GM21529 (cell line): ENCODE results near the gene FLYWCH1.

Experiments
- ATAC-seq: cut with Tn5 transposase; IDR thresholded peaks from one replicate; pipeline ENCODE4 v1.9.1; 2021; ENCODE audit not compliant: unreplicated experiment

The FLYWCH1 gene

GRCh38 chr16:2949705-2950352 is 38.1 kb downstream of the FLYWCH1 start:
- ATAC-seq = no peak

DNA sequence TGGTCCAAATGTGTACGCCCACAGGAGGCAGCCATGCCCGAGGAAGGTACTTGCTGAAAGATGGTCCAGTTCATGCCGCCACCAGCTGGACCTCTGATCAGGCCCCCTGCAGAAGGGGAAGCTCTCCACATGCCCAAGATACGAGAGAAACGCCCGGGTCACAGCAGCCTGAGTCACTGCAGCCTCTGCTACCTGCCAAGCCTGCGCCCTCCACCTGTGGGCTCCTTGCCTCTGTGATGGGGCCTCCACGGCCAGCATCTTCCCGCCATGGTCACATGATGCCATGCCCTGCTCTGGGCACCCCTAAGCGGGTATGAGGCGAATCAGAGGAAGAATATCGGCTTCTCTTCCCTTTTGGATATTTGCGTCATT is 38.6 kb downstream of the FLYWCH1 start:
- ATAC-seq = no peak

GRCh38 chr16:2950773-2951172 is 39.0 kb downstream of the FLYWCH1 start:
- ATAC-seq = no peak

GRCh38 chr16:2952679-2953078 is 40.9 kb downstream of the FLYWCH1 start:
- no peak for ATAC-seq

DNA sequence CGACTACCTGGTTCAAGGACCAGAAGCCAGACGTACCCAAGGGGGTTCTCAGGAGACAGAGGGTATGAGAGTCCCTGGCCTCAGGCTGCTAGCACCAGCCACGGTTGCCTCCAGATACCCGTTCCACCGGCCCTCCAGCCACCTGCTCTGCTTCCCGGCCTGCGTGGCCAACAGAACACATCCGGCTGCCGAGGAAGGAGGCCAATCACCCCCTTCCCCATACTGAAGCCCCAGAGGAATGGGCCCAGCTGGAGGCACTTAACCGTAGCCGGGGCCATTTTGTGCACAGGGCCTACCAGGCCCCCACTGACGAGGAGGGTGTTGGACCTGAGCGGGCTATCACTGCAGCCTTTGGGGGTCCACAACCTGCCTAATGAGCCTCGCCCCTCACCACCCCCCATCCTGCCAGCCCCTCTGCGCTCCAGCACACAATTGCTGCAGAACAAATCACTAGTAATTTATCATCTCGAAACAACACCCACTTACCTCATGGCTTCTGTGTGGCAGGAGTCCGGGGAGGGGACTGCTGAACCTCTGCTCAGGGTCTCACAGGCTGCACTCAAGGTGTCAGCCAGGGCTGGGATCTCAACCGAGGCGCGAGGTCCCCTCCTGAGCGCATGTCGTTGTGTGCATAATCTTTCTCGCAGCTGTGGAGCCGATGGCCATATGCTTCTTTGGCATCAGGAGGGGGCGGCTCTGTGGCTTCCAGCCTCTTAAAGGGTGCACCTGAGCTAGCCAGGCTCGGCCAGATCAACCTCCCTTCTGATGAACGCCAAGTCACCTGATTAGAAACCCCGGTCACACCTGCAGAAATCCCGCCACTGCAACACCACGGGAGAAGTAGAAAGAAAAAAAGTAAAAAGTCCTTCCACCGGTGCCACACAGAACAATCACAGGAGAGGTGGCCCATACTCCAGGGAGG is 42.2 kb downstream of the FLYWCH1 start:
- ATAC-seq = no peak

GRCh38 chr16:2954656-2955381 is 43.1 kb downstream of the FLYWCH1 start:
- no peak for ATAC-seq

DNA sequence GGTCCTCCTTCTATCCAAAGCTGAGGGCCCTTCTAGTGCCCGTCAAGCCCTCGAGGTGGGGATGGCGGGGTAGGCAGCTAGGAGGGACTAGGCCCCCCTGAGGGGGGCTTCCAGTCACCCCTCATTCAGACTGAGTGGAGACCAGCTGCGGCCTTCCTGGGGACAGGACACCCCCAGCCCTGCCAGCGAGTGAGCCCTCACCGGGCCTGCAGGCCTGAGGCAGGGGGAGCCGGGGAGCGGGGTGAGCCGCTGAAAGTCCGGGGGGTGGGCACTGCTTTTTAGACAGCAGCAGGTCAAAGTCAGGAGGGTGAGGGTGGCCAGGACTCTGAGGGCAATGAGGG is 43.7 kb downstream of the FLYWCH1 start:
- no peak for ATAC-seq

GRCh38 chr16:2955779-2956578 is 44.2 kb downstream of the FLYWCH1 start:
- no peak for ATAC-seq

- no peak for ATAC-seq
Observed at GRCh38 chr16:2956579-2956956, 44.8 kb downstream of the FLYWCH1 start.

- ATAC-seq = no peak
Observed at GRCh38 chr16:2959206-2959605, 47.5 kb downstream of the FLYWCH1 start.

- no peak for ATAC-seq
Observed at GRCh38 chr16:2960183-2961010, 48.7 kb downstream of the FLYWCH1 start.

GRCh38 chr16:2962334-2963073 is 50.8 kb downstream of the FLYWCH1 start:
- no peak for ATAC-seq

GRCh38 chr16:2963074-2963722 is 51.5 kb downstream of the FLYWCH1 start:
- ATAC-seq = no peak

DNA sequence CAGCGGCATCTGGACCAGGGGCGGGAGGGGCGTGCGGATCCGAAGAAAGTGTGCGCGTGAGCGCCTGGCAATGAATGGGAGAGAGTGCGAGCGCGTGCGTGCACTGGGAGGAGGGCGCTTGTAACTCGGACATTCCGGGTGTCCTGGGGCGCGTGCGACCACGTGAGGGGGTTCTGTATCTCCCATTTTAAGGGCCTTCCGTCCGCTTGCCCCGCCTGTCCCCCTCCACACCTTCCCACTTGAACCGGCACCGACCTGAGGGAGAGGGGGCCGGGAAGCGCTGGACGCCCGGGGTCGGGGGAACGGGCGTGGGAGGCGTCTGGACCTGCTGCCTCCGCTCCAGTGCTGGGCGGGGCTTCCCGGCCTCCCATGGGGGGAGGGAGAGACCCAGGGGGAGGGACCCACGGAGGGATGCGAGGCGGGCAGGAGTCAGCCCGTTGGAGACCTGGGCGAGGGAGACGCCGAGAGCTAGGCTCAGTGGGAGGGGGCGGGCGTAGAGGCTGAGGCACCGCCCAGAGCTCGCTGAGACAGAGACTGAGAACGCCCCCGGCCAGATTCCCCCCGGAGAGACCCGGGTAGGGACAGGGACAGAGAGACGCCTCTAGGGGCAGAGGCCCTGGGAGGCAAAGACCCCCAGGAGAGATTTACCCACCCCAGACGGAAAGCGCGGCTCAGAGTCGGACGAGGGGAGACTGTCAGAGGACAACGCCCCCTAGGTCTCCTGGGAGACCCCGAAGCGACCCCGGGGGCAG is 52.2 kb downstream of the FLYWCH1 start, which contains the start of gene KREMEN2:
KREMEN2 (plus strand) TSS at position 553 of the 752 bp plus-strand sequence. CDS start 246 bp downstream, outside the sequence.
- no peak for ATAC-seq

DNA sequence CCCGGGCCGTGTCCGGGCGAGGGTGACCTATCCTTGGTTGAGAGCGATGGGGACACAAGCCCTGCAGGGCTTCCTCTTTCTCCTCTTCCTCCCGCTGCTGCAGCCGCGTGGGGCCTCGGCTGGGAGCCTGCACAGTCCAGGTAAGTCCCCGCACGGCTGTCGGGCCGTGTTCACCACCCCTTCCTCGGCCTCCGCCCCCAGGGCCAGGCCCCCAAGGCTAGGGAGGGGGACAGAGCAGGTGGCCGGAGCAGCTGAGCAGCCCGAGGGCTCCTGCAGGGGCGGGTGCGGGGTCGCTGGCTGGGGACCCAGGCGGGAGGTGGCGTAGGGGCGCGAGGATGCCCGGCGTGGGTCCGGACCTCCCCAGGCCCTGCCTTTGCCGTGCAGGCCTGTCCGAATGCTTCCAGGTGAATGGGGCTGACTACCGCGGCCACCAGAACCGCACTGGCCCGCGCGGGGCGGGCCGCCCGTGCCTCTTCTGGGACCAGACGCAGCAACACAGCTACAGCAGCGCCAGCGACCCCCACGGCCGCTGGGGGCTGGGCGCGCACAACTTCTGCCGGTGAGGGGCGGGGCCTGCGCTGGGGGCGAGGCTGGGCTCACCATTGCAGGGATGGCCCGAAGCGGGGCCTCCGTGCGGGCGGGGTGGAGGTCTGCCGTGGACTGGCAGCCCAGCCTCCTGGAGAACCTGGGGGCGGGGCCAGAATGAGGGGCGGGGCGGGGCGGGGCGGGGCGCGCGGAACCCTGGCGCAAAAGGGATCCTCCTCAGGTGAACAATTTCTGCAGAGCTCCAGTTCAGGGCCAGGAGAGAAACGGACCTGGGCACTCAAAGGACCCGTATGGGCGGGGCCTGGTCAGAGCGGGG is 53.0 kb downstream of the FLYWCH1 start:
- ATAC-seq = no peak

GRCh38 chr16:2966043-2966807 is 54.5 kb downstream of the FLYWCH1 start:
- ATAC-seq = no peak
